ENCODE results near the gene CXCL14.
"Not testable (repeated sequence)": the region's sequence is repeated elsewhere in the genome, so short reads cannot be mapped to it uniquely, and the experiment has no call there.

Gene CXCL14

DNA sequence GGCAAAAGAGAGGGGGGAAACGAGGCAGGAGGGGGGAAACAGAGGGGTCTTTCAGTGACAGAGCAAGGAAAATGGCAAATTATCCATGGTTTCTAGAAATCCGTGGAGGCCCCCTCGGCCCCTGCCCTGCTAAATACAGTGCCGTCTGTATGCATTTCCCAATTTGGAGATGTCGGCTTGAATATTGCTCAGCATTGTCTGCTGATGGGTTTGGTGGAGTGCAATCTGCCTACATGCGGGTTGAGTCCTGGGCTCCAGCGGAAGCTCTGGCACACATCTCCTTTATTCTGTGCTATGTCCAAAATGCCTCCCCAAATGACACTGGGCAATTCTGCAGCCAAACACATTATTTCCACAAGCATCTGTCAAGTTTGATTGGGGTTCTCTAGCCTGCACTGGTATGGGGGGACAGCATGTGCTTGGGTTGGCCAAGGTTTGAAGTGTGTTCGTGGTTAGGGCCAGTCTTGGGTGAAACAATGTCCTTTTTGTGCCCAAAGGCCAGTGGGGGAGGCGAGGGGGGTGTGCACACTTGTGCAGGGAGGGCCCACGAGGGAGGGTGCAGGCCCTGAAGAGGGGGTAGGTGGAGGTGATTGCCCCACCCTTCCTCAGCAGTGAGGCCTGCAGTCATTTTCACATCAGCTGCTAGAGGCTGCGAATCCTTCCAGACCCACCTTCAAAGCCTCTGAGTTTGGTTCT is 36.8 kb downstream of the CXCL14 start:
- no peak for DNase-seq

DNA sequence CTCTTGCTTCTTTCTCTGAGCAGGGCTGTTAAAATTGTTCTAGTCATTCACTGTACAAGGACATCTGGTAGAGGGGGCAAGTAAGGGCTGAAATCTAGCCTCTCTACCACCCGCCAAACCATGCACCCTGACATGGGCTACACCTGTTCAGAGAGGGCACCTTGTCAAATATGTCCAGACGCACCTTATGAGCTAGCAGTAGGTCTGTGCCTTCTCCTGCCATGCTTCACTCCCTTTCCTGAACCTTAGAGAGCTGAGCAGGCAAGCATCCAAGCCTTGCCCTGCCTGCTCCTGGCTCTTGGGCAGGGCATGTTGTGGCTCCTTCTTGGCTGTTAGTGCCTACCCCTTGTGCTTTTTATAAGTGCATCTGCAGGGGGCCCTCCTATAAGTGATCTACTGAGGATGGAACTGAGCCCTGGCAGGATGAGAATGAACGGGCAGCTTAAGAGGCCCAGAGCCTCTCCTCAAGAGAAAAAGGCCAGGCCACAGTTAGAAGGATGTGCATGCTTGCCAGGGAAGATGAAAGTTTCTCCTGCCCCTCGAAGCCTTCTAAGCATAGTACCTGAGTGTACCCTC is 39.3 kb downstream of the CXCL14 start:
- no peak for DNase-seq

DNA sequence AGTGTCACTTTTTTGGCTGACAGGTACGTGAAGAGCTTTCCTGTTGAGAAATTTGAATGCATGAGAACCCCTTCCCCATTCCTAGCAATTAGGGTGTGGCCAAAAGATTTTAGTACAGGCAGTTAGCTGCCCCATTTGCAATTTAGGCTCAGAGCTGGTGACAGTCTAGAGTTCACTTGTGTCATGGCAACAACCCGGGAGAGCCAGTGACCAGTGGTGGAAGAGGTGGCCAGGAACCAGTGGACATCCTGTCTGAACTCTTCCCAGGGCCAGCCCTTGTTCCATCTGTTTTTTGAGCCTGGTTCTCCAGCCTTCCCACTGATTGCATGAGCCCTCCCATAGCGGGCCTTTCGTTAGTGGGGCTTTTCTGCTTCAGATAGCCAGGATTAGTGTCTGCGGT is 40.5 kb downstream of the CXCL14 start:
- no peak for DNase-seq

DNA sequence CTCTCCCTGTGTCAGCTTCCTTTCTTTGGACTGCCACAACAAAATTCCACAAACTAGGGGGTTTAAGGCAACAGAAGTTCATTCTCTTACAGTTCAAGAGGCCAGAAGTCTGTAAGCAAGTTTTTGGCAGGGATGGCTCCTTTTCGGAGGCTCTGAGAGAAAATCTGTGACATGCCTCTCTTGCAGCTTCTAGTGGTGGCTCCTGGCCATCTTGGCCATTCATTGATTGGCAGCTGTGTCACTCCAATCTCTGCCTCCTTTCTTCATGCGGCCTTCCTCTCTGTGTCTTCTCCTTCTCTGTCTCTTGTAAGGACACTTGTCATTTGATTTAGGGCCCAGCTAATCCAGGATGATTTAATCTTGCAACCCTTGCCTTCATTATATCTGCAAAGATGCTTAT is 41.0 kb downstream of the CXCL14 start:
- no peak for DNase-seq

DNA sequence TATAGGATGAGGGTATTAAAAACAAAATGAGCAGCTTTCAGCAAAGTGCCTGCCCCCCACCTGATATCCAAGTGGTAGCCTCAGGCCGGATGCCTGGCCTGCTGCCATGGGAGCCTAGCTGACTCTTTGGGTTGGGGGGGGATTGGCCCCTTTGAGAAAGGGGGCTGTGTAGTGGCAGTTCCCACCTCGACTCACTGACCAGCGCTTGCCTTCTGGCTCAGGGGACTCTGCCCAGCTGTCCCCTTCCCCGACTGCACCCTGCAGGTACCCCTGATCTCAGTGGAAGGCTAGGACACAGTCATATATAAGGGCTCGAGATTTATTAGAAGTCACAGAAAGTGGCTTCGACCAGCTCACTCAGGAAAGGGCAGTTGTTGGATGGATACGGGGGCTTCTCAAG is 41.5 kb downstream of the CXCL14 start:
- DNase-seq: no peak

DNA sequence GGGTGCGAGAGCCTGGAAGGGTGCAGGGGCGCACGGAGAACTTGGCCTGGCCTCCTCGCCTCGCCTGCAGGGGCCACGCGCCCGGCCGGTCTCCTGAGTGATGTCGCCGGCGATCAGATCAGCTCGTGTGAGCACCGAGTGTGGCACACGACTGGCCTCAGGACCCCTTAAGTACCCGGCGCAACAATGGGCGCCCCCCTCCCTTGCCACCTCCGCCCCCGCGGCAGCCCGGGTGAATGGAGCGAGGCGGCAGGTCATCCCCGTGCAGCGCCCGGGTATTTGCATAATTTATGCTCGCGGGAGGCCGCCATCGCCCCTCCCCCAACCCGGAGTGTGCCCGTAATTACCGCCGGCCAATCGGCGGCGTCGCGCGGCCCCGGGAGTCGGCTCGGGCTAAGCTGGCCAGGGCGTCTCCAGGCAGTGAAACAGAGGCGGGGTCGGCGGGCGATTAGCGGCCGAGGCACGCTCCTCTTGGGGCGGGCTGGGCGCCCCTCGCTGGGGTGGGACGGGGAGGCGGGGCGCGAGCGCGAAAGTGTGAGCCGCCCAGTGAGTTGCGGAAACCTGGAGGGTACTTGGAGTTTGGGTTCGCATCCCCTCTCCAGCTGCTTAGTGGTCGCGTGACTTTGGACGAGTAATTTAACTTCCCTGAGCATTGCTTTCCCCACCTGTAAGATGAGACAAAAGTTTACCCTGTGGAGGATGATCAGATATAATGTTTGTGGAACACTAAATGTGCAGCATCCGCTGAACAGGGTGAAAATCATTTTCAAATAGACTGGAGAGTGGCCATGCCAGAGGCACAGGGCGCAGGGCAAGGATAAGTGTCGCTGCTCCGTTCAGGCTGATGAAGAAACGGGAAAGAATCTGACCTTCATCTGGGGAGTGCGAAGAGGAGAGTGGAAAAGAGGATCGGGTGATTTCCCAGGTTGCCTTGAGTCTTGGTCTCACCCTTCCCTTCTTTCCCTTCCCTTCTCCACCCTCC is 42.7 kb downstream of the CXCL14 start, which contains the start of gene NEUROG1:
Gene NEUROG1 (minus strand): TSS at position 145 of the 982 bp plus-strand sequence. CDS start 274 bp downstream, outside the sequence.
- peak; percentile 26 for DNase-seq

DNA sequence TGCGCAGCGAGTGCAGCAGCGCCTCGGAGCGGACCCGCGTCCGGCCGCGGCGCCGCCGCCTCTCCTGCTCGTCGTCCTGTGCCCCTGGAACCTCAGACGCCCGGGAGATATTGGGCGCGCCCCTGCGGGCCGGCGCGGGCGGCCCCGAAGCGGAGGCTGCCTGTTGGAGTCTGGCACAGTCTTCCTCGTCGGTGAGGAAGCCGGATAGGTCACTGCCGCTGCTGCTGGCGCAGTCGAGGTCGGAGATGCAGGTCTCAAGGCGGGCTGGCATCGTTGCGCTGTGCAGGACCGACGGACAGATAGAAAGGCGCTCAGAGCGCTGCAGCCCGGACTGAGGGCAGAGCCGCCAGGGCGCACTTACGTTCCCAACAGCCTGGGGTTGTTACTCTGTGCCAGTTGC is 43.4 kb downstream of the CXCL14 start:
- DNase-seq: no peak

DNA sequence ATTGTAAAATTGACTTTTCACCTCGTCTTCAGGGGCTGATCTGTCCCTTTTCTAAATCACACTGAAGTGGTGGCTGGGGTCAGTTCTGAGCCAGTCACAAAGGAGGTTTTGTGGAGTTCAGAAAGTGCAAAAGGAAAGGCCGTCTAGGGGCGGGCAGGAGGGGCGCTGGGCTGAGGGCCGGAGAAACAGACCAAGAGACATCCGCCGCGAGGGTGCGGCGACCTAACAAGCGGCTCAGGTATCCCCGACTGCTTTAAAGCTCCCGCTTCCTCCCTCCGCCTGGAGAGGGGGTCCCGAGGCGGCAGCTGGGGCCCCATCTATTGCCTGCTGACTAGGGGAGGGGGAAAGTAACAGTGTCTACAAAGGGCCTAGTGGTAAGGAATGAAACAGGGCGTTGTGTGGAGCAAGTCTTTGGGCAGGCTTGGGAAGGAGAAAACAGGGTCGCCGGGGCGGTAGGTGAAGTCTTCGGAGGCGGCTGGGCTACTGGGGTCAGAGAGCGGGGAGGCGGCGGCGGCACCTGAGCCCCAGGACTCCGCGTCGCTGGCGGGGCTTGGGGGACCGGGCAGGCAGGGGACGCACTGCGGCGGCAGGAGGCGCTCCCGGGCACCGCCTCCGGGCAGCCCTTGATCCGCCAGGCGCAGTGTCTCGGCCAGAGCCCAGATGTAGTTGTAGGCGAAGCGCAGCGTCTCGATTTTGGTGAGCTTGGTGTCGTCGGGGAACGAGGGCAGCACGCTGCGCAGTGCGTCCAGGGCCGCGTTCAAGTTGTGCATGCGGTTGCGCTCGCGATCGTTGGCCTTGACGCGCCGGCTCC is 44.0 kb downstream of the CXCL14 start:
- DNase-seq: no peak

DNA sequence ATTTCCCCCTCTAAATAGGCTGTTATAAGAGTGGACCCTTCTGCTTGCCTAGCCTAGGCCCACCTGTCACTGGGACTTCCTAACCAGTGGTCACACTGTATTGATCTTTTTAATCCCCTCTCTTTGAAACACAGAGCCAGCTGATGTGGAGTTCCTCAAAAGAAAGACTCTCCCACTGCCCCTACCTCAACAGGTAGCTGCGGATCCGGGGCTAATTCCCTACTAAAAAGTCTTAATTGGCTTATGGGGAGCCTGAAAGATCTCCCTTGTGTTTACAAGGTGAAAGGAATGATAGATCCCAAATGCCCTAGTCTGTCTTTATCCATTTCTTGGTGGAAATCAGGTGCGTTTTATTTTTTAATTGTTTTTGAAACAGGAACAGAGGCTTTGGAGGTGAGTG is 45.0 kb downstream of the CXCL14 start:
- DNase-seq: no peak

DNA sequence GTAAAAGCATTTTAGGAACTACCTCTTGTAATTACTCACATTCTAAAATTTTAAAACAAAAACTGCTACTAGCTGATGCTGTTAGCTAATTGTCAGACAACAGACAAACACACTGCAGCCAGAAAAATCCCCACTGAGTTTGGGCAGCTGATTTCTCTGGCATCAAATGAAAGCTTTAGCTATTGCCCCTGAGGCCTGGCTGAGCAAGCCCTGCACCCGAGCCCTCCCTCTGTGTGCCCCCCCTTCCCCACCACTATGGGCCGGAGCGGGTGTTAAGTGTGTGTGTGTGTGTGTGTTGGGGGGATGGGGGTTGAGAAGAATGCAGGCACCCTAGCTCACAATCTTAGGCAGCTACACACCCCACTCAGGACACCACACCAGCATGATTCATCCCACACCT is 45.5 kb downstream of the CXCL14 start:
- no peak for DNase-seq

DNA sequence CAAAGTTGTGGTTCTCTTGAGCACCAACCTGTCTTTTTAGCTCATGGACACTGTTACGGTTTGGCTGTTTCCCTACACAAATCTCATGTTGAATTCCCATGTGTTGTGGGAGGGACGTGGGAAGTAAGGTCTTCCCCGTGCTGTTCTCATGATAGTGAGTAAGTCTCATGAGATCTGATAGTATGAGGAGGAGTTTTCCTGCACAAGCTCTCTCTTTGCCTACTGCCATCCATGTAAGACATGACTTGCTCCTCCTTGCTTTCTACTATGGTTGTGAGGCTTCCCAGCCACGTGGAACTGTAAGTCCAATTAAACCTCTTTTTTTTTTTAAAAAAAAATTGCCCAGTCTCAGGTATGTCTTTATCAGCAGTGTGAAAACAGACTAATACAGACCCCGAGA is 49.2 kb downstream of the CXCL14 start:
- not testable (repeated sequence) for DNase-seq

DNA sequence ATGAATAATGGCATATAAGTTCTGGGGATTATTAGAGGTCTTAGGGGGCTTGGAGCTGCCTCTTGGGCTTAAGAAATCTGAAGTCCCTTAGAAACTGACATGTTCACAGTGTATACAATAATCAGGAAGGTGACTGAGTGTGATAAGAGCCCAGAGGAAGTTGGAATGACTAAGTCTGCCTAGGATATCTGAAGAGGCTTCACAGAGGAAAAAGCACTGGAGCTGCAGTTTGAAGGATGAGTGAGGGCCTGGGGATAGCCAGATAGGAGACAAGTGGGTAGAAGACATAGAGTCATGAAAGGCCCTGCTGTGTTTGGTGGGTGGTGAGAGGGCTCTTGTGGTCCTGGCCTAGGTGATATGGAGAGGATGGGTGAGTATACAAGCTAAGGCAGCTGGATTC is 51.9 kb downstream of the CXCL14 start:
- DNase-seq: no peak

DNA sequence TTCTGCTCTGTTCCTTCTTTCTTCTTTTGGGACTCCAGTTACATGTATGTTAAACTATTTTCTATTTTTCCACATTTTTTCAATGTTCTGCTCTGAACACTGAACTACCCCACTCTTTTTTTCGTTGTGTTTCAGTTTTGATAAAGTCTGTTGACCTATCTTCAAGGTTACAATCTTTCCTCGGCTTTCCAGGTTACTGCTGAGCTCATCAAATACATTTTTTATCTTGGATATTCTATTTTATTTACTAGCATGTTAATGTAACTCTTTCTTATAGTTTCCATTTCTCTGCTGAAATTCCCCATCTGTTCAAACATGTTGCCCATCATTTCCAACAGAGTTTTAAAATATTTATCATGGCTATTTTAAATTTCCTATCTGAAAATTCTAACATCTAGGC is 56.8 kb downstream of the CXCL14 start:
- no peak for DNase-seq

All from NCI-H1105 treated with DMSO at 0.1 percent for 48 hours (cell line).